Mesendoderm (in vitro differentiated cells): ENCODE measurements around the gene TEKTIP1. TPM values are rescaled to one million over a fixed set of nuclear protein-coding genes. Genes with fewer than 3 reads are reported as not detected.

Source experiments
- DNase-seq: peaks from one replicate; pipeline ENCODE4 v3.0.0; 2013
- H2AK5ac ChIP-seq: 2 replicates; pipeline ENCODE4 v1.6.1; 2013; ENCODE audit warnings: low read length, inconsistent platforms
- H2BK120ac ChIP-seq: 2 replicates; pipeline ENCODE4 v1.6.1; 2013; ENCODE audit warnings: low read depth, mild to moderate bottlenecking, low read length, moderate library complexity, mixed read lengths
- H2BK15ac ChIP-seq: replicated peaks from 2 replicates; pipeline ENCODE4 v1.6.1; 2013; ENCODE audit warnings: low read depth, mild to moderate bottlenecking, moderate library complexity
- H2BK5ac ChIP-seq: 2 replicates; pipeline ENCODE4 v1.6.1; 2013; ENCODE audit warnings: low read length, inconsistent platforms
- H3K18ac ChIP-seq: 2 replicates; pipeline ENCODE4 v1.6.1; 2013; ENCODE audit warnings: mild to moderate bottlenecking, low read length, mixed read lengths
- H3K23ac ChIP-seq: one replicate; pipeline ENCODE4 v1.6.1; 2013; ENCODE audit warnings: low read length
- H3K27ac ChIP-seq: 2 replicates; pipeline ENCODE4 v1.5.1; 2013; ENCODE audit warnings: low read depth, mild to moderate bottlenecking, inconsistent platforms, low read length, moderate library complexity
- H3K27me3 ChIP-seq: 2 replicates; pipeline ENCODE4 v1.6.1; 2013; ENCODE audit warnings: low read length, control low read depth, mild to moderate bottlenecking, inconsistent platforms; ENCODE audit not compliant: insufficient read depth, poor library complexity
- H3K36me3 ChIP-seq: 2 replicates; pipeline ENCODE4 v1.6.1; 2013; ENCODE audit warnings: low read length, inconsistent platforms; ENCODE audit not compliant: control insufficient read depth, insufficient read depth
- H3K4ac ChIP-seq: one replicate; pipeline ENCODE4 v1.6.1; 2013; ENCODE audit warnings: low read depth, mild to moderate bottlenecking, low read length, moderate library complexity
- H3K4me1 ChIP-seq: 2 replicates; pipeline ENCODE4 v1.6.1; 2013; ENCODE audit warnings: low read depth, low read length, inconsistent platforms; ENCODE audit not compliant: control insufficient read depth
- H3K4me2 ChIP-seq: 2 replicates; pipeline ENCODE4 v1.6.1; 2013; ENCODE audit warnings: low read length
- H3K4me3 ChIP-seq: 2 replicates; pipeline ENCODE4 v1.5.1; 2013; ENCODE audit warnings: mild to moderate bottlenecking, low read length
- H3K56ac ChIP-seq: one replicate; pipeline ENCODE4 v1.6.1; 2013; ENCODE audit warnings: low read length
- H3K79me1 ChIP-seq: 2 replicates; pipeline ENCODE4 v1.6.1; 2013; ENCODE audit warnings: low read length, inconsistent platforms
- H3K79me2 ChIP-seq: 2 replicates; pipeline ENCODE4 v1.6.1; 2013; ENCODE audit warnings: mild to moderate bottlenecking, low read length; ENCODE audit not compliant: control insufficient read depth, insufficient read depth
- H3K9ac ChIP-seq: 2 replicates; pipeline ENCODE4 v1.6.1; 2013; ENCODE audit warnings: low read length, inconsistent platforms
- H4K5ac ChIP-seq: one replicate; pipeline ENCODE4 v1.6.1; 2013; ENCODE audit warnings: low read length
- H4K8ac ChIP-seq: one replicate; pipeline ENCODE4 v1.6.1; 2013; ENCODE audit warnings: low read depth, mild to moderate bottlenecking, control low read depth, low read length, moderate library complexity
- whole genome bisulfite sequencing: extraction: QIAGEN DNeasy Blood & Tissue Kit; methylation state at CpG from one replicate; pipeline ENCODE4 v1.1.7; 2013; ENCODE audit warnings: low lambda C conversion rate, missing lambda C conversion rate; ENCODE audit not compliant: insufficient coverage; ENCODE audit errors: extremely low coverage; 5-methylcytosine and 5-hydroxymethylcytosine counted together
- polyA plus RNA-seq, 2 experiments: library from polyadenylated mRNA; stranded (reverse); fragments of 200-250 nt; gene quantifications; one replicate each; pipeline ENCODE4 v1.2.3, GENCODE V29; 2013

Gene TEKTIP1
- 0.11 TPM for polyA plus RNA-seq (2013, experiment 1 of 2)
- polyA plus RNA-seq (2013, experiment 2 of 2), result 0.38 TPM

- DNase-seq, result peak; percentile 43
Observed at GRCh38 chr19:3538965-3539755, at the start of gene TEKTIP1. TEKTIP1 (plus strand) TSS chr19:3539174; CDS start chr19:3539178, 4 bp downstream.

GRCh38 chr19:3491396-3492119 lies 47.4 kb upstream of the TEKTIP1 start:
- Histone ChIP-seq H3K4me2 (no peak overlapping the region), H3K23ac (no peak overlapping the region), H3K27me3 (no peaks in the 10 kb centered on the region), H3K36me3 (peaks cover 5% of the 10 kb centered on the region), H3K56ac (no peak overlapping the region), H2BK15ac (no peak overlapping the region), H3K4ac (no peak overlapping the region), H3K9ac (no peak overlapping the region), H2BK120ac (no peak overlapping the region), H2AK5ac (no peak overlapping the region), H2BK5ac (no peak overlapping the region), H3K4me1 (no peaks in the 10 kb centered on the region), H3K18ac (no peak overlapping the region), H3K4me3 (no peak overlapping the region), H3K79me2 (no peaks in the 10 kb centered on the region), H3K27ac (no peak overlapping the region), H4K5ac (no peak overlapping the region), H4K8ac (no peak overlapping the region), H3K79me1 (no peaks in the 10 kb centered on the region)
- no CpG with 5 or more reads among the region's 55 CpGs for WGBS
- no peak for DNase-seq

More at GRCh38 chr19:3538965-3539755, at the start of gene TEKTIP1:
- Histone ChIP-seq H3K4me1 (no peaks in the 10 kb centered on the region), H3K9ac (no peak within 1 kb of the TSS), H2BK15ac (no peak within 1 kb of the TSS), H4K8ac (no peak within 1 kb of the TSS), H3K27me3 (no peaks in the 10 kb centered on the region), H3K36me3 (peaks cover 4% of the 10 kb centered on the region), H2AK5ac (no peak within 1 kb of the TSS), H4K5ac (no peak within 1 kb of the TSS), H3K27ac (no peak within 1 kb of the TSS), H3K4me2 (no peak within 1 kb of the TSS), H3K79me1 (no peaks in the 10 kb centered on the region), H3K79me2 (no peaks in the 10 kb centered on the region), H3K18ac (no peak within 1 kb of the TSS), H3K56ac (no peak within 1 kb of the TSS), H3K23ac (no peak within 1 kb of the TSS), H2BK120ac (no peak within 1 kb of the TSS), H2BK5ac (no peak within 1 kb of the TSS), H3K4ac (no peak within 1 kb of the TSS), H3K4me3 (no peak within 1 kb of the TSS)
- no CpG with 5 or more reads among the region's 28 CpGs for WGBS

GRCh38 chr19:3492131-3492839 lies 46.7 kb upstream of the TEKTIP1 start:
- Histone ChIP-seq H2AK5ac (no peak overlapping the region), H2BK5ac (no peak overlapping the region), H3K18ac (no peak overlapping the region), H4K5ac (no peak overlapping the region), H3K79me2 (peaks cover 2% of the 10 kb centered on the region), H3K4me3 (no peak overlapping the region), H2BK15ac (no peak overlapping the region), H3K4me2 (no peak overlapping the region), H3K4ac (no peak overlapping the region), H2BK120ac (no peak overlapping the region), H3K27ac (no peak overlapping the region), H3K23ac (no peak overlapping the region), H3K4me1 (no peaks in the 10 kb centered on the region), H3K27me3 (no peaks in the 10 kb centered on the region), H3K36me3 (peaks cover 5% of the 10 kb centered on the region), H4K8ac (no peak overlapping the region), H3K79me1 (peaks cover 2% of the 10 kb centered on the region), H3K9ac (no peak overlapping the region), H3K56ac (no peak overlapping the region)
- DNase-seq, result no peak
- WGBS, result no CpG with 5 or more reads among the region's 45 CpGs

- H3K4me2 ChIP-seq, result no peak overlapping the region
Observed at GRCh38 chr19:3492919-3493318, 46.1 kb upstream of the TEKTIP1 start.

GRCh38 chr19:3493651-3494050 lies 45.3 kb upstream of the TEKTIP1 start:
- H2BK120ac ChIP-seq, result no peak overlapping the region
- H3K4me2 ChIP-seq, result no peak overlapping the region
- no CpG with 5 or more reads among the region's 14 CpGs for WGBS
- no peak overlapping the region for H3K4me3 ChIP-seq
- no peak overlapping the region for H3K23ac ChIP-seq
- peaks cover 5% of the 10 kb centered on the region for H3K36me3 ChIP-seq
- H2AK5ac ChIP-seq, result no peak overlapping the region
- no peaks in the 10 kb centered on the region for H3K4me1 ChIP-seq
- H2BK5ac ChIP-seq, result no peak overlapping the region
- H3K4ac ChIP-seq, result no peak overlapping the region
- H3K79me1 ChIP-seq, result peaks cover 6% of the 10 kb centered on the region
- H4K8ac ChIP-seq, result no peak overlapping the region
- no peaks in the 10 kb centered on the region for H3K27me3 ChIP-seq
- H3K56ac ChIP-seq, result no peak overlapping the region
- no peak overlapping the region for H2BK15ac ChIP-seq
- no peak overlapping the region for H3K27ac ChIP-seq
- no peak overlapping the region for H3K18ac ChIP-seq
- no peak overlapping the region for H4K5ac ChIP-seq
- no peak overlapping the region for H3K9ac ChIP-seq
- H3K79me2 ChIP-seq, result peaks cover 5% of the 10 kb centered on the region
- no peak for DNase-seq

More at GRCh38 chr19:3492919-3493318, 46.1 kb upstream of the TEKTIP1 start:
- no peak overlapping the region for H4K8ac ChIP-seq
- no peak overlapping the region for H3K4me3 ChIP-seq
- peaks cover 4% of the 10 kb centered on the region for H3K79me2 ChIP-seq
- no peak overlapping the region for H3K27ac ChIP-seq
- H3K4me1 ChIP-seq, result no peaks in the 10 kb centered on the region
- no peak overlapping the region for H2BK15ac ChIP-seq
- no peak overlapping the region for H3K9ac ChIP-seq
- no CpG with 5 or more reads among the region's 16 CpGs for WGBS
- no peak overlapping the region for H2BK120ac ChIP-seq
- H3K4ac ChIP-seq, result no peak overlapping the region
- H3K36me3 ChIP-seq, result peaks cover 5% of the 10 kb centered on the region
- H3K23ac ChIP-seq, result no peak overlapping the region
- H2BK5ac ChIP-seq, result no peak overlapping the region
- no peak overlapping the region for H2AK5ac ChIP-seq
- H3K79me1 ChIP-seq, result peaks cover 5% of the 10 kb centered on the region
- H4K5ac ChIP-seq, result no peak overlapping the region
- H3K18ac ChIP-seq, result no peak overlapping the region
- no peaks in the 10 kb centered on the region for H3K27me3 ChIP-seq
- no peak overlapping the region for H3K56ac ChIP-seq
- no peak for DNase-seq
